Left lobe of liver (tissue), 2 donors: Measurements from ENCODE around the gene NR3C2. TPM values are rescaled to one million over a fixed set of nuclear protein-coding genes. Genes with fewer than 3 reads are reported as not detected.
"Not testable (repeated sequence)": the region's sequence is repeated elsewhere in the genome, so short reads cannot be mapped to it uniquely, and the experiment has no call there.

Experiments
- ATAC-seq: fragments of 200-7000 bp; cut with Tn5 transposase; one replicate; pipeline ENCODE4 v1.9.1; 2020; ENCODE audit warnings: mild to moderate bottlenecking, moderate library complexity
- DNase-seq: peaks from one replicate; pipeline ENCODE4 v3.0.0-alpha.2; 2020; ENCODE audit warnings: low spot score
- total RNA-seq: library from RNA; stranded (reverse); gene quantifications from one replicate; pipeline ENCODE4 v1.2.1, GENCODE V29; 2021
- donor health status: DM: no; HTN: no; CAD: no; lungs with moderate emphysema.
- donor health status: DM: no; HTN: yes; CAD: no.

NR3C2 gene
- total RNA-seq, 1 donor from 2014 or later = 12.0 TPM

DNA sequence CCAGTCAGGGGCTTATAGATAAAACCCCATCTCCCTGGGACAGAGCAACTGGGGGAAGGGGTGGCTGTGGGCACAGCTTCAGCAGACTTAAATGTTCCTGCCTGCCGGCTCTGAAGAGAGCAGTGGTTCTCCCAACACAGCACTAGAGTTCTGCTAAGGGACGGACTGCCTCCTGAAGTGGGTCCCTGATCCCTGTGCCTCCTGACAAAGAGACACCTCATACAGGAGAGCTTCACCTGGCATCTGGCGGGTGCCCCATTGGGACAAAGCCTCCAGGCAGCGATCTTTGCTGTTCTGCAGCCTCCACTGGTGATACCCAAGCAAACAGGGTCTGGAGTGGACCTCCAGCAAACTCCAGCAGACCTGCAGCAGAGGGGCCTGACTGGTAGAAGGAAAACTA lies 359.1 kb downstream of the NR3C2 start:
- not testable (repeated sequence) for DNase-seq, ATAC-seq

DNA sequence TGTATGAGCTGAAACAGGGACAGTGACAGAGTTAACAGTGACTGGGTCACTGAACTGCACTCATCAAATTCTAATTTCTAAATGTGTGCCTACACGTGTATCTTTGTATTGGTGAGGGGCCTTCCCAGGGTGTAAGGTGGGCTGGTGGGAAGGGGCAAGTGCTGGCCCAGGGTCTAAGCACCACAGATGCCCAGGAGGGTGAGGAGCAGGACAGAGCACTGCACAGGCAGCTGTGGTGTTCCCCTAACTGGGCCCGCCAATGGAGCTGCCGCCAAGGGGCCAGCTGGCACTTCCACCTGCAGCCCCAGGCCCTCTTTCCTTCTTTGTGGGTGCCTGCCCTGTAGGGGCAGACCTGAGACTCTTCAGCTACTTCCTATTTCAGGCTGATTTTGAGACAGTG lies 360.5 kb downstream of the NR3C2 start:
- no peak for ATAC-seq
- no peak for DNase-seq

- DNase-seq (no peak), ATAC-seq (no peak)
Observed at GRCh38 chr4:148081267-148081666, 360.9 kb downstream of the NR3C2 start.

- ATAC-seq = no peak
- no peak for DNase-seq
Observed at GRCh38 chr4:148079961-148080360, 362.3 kb downstream of the NR3C2 start.

GRCh38 chr4:148078061-148078460 lies 364.2 kb downstream of the NR3C2 start:
- ATAC-seq (no peak), DNase-seq (no peak)

DNA sequence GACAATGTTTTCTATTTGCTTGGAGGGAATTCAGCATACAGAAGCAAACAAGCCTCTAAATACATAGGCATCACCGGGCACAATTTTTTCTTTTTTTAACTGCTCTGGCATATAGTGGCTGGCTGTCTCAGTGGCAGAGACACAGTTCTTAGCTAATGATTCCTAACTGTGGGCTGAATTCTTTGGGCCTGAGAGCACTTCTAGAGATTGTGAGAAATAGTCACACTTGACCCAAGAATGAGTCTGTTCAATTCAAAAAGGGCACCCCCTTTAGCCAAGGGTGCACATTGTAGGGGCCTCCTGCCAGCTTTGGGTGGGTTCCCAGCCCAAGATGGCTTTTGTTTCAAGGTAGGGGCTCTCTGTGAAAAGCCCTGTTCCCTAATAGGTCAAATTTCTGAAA lies 364.6 kb downstream of the NR3C2 start:
- DNase-seq (no peak), ATAC-seq (no peak)

DNA sequence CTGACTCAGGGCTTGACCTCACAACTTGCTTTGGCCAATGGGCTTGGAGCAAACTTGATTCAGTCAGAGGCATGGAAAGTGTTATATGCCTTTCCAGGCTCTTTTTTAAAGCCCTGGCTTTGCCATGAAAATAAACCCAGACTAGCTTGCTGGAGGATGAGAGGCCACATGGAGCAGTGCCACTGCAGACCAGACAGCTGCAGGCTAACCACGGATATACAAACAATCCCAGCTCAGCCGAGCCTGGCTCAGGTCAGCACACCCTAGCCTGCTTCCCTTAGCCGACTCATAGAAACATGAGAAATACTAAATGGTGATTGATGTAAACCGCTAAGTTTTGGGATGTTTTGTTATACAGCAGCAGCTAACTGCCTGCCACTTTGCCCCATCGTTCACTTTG lies 365.2 kb downstream of the NR3C2 start:
- ATAC-seq = no peak
- no peak for DNase-seq

- ATAC-seq (no peak), DNase-seq (no peak)
Observed at GRCh38 chr4:148075438-148075837, 366.8 kb downstream of the NR3C2 start.

GRCh38 chr4:148074462-148074861 lies 367.8 kb downstream of the NR3C2 start:
- no peak for ATAC-seq
- no peak for DNase-seq

- DNase-seq (no peak), ATAC-seq (no peak)
Observed at GRCh38 chr4:148073349-148073748, 368.9 kb downstream of the NR3C2 start.

DNA sequence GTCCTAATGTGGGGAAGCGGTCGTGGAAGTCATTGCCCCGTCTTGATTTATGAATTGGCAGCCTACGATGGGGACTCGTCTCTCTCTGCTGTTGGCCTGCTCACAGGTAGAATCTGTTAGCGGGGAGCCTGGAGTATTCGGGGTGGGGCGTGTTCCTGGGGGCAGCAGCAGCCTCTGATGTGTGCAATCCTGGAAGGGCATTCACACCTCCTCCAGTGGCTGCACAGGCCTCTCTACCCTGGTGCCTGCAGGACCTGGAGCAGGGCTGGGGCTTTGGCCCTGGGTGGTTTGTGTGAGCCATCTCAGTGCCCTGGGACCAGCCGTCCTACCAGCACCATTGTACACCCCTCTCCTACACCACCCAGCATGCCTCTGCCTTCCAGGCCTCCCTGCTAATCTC lies 369.4 kb downstream of the NR3C2 start:
- DNase-seq (peak; percentile 36), ATAC-seq (no peak)

- ATAC-seq (no peak), DNase-seq (peak; percentile 32)
Observed at GRCh38 chr4:148071009-148071408, 371.2 kb downstream of the NR3C2 start.

GRCh38 chr4:148069895-148070178 lies 372.4 kb downstream of the NR3C2 start:
- ATAC-seq (no peak), DNase-seq (no peak)

DNA sequence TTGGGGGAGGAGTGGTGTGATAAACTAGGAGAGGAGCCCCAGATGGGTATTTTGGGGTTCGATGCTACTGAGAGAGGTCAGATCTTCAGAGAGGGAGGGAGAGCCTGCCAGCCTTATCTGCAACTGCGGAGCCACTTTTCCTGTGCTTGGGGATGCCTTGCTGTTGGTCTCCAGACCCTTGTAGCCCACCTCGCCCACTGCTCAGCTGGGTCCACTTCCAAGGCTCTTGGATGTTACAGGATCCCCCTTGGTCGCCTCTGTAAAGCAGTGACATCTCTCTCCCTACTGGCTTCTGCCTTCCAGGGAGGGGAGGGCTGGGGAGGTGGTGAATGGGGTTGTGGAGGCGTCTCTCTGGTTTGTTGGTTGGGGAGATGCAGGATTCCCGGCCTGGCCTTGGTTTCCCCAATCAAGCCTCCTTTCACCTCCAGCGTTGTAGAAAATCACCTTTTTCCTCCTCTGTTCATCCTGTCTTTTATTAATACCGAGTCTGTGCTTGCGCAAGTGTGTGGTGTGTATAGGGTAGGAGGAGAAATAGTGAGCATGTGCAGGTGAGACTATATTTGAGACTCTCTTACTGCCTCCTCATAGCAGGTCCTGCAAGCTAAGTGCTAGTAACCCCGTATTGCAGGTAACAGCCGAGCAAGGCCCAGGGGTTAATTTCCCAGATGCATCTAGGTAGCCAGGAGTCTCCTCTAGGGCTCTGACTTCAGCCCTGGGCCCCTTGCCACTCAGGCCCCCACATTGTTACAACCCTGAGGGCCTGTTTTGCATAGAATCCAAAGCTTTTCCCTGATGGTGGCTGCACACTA lies 372.9 kb downstream of the NR3C2 start:
- DNase-seq = no peak

GRCh38 chr4:148068065-148068911 lies 373.9 kb downstream of the NR3C2 start:
- ATAC-seq (no peak), DNase-seq (no peak)

More for the DNA sequence above, 372.9 kb downstream of the NR3C2 start:
- ATAC-seq = no peak

GRCh38 chr4:148067301-148067916 lies 374.8 kb downstream of the NR3C2 start:
- ATAC-seq (peak; percentile 56), DNase-seq (no peak)

- DNase-seq (no peak), ATAC-seq (no peak)
Observed at GRCh38 chr4:148065075-148065474, 377.1 kb downstream of the NR3C2 start.

GRCh38 chr4:148064451-148064850 lies 377.8 kb downstream of the NR3C2 start:
- no peak for ATAC-seq
- DNase-seq = no peak

- DNase-seq = no peak
Observed at GRCh38 chr4:148062301-148062950, 379.8 kb downstream of the NR3C2 start.

GRCh38 chr4:148061795-148062194 lies 380.4 kb downstream of the NR3C2 start:
- no peak for ATAC-seq
- no peak for DNase-seq

More at GRCh38 chr4:148062301-148062950, 379.8 kb downstream of the NR3C2 start:
- ATAC-seq = no peak

DNA sequence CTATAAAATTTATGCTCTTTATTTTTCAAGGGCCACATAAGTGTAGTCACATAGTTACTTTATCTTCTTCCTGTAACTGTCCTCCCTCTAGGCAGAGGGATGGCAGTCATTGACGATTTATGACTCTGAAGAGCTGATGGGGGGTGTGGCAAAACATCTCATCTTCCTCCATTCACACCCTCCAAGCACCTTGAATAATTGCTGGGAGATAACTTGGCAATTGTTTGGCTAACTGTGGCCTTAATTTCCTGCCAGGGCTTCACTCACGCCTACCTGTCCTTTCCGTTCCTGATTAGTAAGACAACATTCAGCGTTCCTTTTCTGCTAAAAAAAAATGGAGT lies 381.1 kb downstream of the NR3C2 start:
- no peak for DNase-seq
- ATAC-seq = no peak
